Lung microvascular endothelial cell (primary cell): Measurements from ENCODE around the gene AMER1. TPM values are rescaled to one million over a fixed set of nuclear protein-coding genes. Genes with fewer than 3 reads are reported as not detected.

ENCODE experiments used
- DNase-seq, 2 donors: peaks; one replicate each; pipeline versions ENCODE4 v3.0.0 to v3.0.0-alpha.2; 2010; ENCODE audit warnings: low read depth in 2 of 2
- total RNA-seq: library from RNA; depleted of rRNA; stranded (reverse); fragments of >200 nt; gene quantifications from 2 replicates; pipeline ENCODE4 v1.2.1, GENCODE V29; 2014

The AMER1 gene
- total RNA-seq, 1 donor from 2014 or later, result 1.2 TPM

GRCh38 chrX:64184396-64184795 lies 21.1 kb downstream of the AMER1 start:
- DNase-seq, result no peak

- DNase-seq, result no peak
Observed at GRCh38 chrX:64182208-64182607, 23.3 kb downstream of the AMER1 start.

- DNase-seq, result no peak
Observed at GRCh38 chrX:64176876-64177275, 28.6 kb downstream of the AMER1 start.

- no peak for DNase-seq
Observed at GRCh38 chrX:64169988-64170387, 35.5 kb downstream of the AMER1 start.

GRCh38 chrX:64152857-64153256 lies 52.7 kb downstream of the AMER1 start:
- DNase-seq, result no peak

- no peak for DNase-seq
Observed at GRCh38 chrX:64151911-64152310, 53.6 kb downstream of the AMER1 start.

- no peak for DNase-seq
Observed at GRCh38 chrX:64150775-64151174, 54.7 kb downstream of the AMER1 start.

Other genes starting within 250 kb of the AMER1 start
- not detected in 2 replicates for gene ASB12, start 24.9 kb upstream of the AMER1 start, total RNA-seq
- under 0.01 and 0.20 TPM in 2 replicates for gene MTMR8, start 189.7 kb upstream of the AMER1 start, total RNA-seq